Measurements from ENCODE around the gene ACSF2.

Gene ACSF2

DNA sequence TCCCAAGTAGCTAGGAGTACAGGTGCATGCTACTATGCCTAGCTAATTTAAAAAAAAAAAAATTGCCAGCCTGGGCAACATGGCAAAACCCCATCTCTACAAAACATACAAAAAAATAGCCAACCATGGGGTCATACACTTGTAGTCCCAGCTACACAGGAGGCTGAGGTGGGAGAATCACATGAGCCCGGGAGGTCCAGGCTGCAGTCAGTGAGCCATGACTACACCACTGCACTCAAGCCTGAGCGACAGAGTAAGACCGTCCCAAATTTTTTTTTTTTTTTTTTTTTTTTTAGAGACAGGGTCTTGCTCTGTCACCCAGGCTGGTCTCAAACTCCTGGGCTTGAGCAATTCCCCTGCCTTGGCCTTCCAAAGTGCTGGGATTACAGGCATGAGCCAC lies 27.9 kb downstream of the ACSF2 start:
- Histone ChIP-seq H3K4me1 (peaks cover 36 to 68% (median 59%) of the 10 kb centered on the region in 10 experiments), H3K9ac (no peak overlapping the region), H3K4me3 (no peak overlapping the region), H3K36me3 (peaks cover 0 to 19% (median 0%) of the 10 kb centered on the region in 11 experiments; a peak in 2 of 22 replicates), H3K9me3 (replicated peaks in 1 of 11) (no peaks in the 10 kb centered on the region), H3K27me3 (no peaks in the 10 kb centered on the region), H3K27ac (peak overlapping the region in 8 of 11 experiments; percentile 73 to 87 (median 82); a peak in 16 of 22 replicates), H3K4me2 (peak overlapping the region; percentile 10 to 97 (median 88); a peak in 20 of 22 replicates), H4K20me1 (peaks cover 0 to 40% (median 0%) of the 10 kb centered on the region in 11 experiments; a peak in 2 of 22 replicates)
- no peak for TF ChIP-seq Cebpa-rat (IDR thresholded peaks at IDR 0.05)

DNA sequence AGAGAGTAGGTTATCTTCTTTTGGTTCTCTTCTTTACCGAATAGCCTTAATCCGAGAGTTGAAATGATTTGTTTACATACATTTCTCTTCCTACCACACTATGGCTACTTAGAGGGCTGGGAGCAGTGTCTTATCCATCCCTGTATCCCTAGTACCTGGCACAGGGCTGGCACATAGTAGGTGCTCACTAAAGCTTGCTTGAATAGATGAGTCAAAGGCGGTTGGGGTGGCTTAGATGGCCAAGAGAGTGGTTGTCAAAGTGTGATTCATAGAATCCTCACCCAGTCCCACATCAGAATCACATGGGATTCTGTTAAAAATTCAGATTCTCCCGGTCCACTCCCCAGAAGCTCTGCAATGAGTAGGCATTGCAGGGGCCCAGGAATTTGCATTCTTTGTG lies 31.6 kb downstream of the ACSF2 start:
- H4K20me1 ChIP-seq, result peaks cover 0 to 36% (median 0%) of the 10 kb centered on the region in 11 experiments; a peak in 2 of 22 replicates
- no peak overlapping the region for H3K9ac ChIP-seq
- no peak for TF ChIP-seq Cebpa-rat (IDR thresholded peaks at IDR 0.05)
- no peak overlapping the region for H3K27ac ChIP-seq
- H3K4me2 ChIP-seq, result peak overlapping the region in 5 of 11 experiments; percentile 27 to 60 (median 47); a peak in 2 of 22 replicates
- peaks cover 40 to 58% (median 49%) of the 10 kb centered on the region in 10 experiments for H3K4me1 ChIP-seq
- peaks cover 0 to 36% (median 0%) of the 10 kb centered on the region in 11 experiments; a peak in 5 of 22 replicates for H3K36me3 ChIP-seq
- H3K27me3 ChIP-seq, result no peaks in the 10 kb centered on the region
- H3K9me3 ChIP-seq (replicated peaks in 1 of 11), result no peaks in the 10 kb centered on the region
- no peak overlapping the region for H3K4me3 ChIP-seq

DNA sequence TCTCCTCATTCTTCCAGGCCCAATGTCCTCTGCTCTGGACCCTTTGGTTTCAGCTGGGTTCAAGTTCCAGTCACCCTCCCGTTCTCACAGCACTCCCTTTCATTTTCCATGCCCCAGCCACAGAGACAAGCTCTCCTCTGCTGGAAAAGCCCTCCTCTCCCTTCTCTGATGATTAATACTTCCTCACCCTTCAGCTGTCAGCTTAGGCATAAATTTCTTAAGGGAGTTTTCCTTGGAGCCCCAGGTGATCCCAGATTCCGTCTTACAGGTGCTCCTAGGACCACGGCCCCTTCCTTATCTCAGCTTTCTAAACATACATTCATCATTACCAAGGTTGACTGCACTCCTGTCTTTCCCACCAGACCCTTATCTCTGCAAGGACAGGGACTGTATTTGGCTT lies 32.3 kb downstream of the ACSF2 start:
- 0 out of 22 replicates have a peak overlapping the region, but pooled peaks of 2 of the 11 experiments have one; percentile 2 to 9 for H3K27ac ChIP-seq
- no peaks in the 10 kb centered on the region for H3K27me3 ChIP-seq
- H3K36me3 ChIP-seq, result peaks cover 0 to 43% (median 0%) of the 10 kb centered on the region in 11 experiments; a peak in 5 of 22 replicates
- peak overlapping the region; percentile 27 to 76 (median 55); a peak in 18 of 22 replicates for H3K4me2 ChIP-seq
- peaks cover 0 to 36% (median 0%) of the 10 kb centered on the region in 11 experiments; a peak in 2 of 22 replicates for H4K20me1 ChIP-seq
- no peak overlapping the region for H3K9ac ChIP-seq
- no peak for TF ChIP-seq Cebpa-rat (IDR thresholded peaks at IDR 0.05)
- H3K4me3 ChIP-seq, result no peak overlapping the region
- peaks cover 34 to 52% (median 43%) of the 10 kb centered on the region in 10 experiments for H3K4me1 ChIP-seq
- no peaks in the 10 kb centered on the region for H3K9me3 ChIP-seq (replicated peaks in 1 of 11)

DNA sequence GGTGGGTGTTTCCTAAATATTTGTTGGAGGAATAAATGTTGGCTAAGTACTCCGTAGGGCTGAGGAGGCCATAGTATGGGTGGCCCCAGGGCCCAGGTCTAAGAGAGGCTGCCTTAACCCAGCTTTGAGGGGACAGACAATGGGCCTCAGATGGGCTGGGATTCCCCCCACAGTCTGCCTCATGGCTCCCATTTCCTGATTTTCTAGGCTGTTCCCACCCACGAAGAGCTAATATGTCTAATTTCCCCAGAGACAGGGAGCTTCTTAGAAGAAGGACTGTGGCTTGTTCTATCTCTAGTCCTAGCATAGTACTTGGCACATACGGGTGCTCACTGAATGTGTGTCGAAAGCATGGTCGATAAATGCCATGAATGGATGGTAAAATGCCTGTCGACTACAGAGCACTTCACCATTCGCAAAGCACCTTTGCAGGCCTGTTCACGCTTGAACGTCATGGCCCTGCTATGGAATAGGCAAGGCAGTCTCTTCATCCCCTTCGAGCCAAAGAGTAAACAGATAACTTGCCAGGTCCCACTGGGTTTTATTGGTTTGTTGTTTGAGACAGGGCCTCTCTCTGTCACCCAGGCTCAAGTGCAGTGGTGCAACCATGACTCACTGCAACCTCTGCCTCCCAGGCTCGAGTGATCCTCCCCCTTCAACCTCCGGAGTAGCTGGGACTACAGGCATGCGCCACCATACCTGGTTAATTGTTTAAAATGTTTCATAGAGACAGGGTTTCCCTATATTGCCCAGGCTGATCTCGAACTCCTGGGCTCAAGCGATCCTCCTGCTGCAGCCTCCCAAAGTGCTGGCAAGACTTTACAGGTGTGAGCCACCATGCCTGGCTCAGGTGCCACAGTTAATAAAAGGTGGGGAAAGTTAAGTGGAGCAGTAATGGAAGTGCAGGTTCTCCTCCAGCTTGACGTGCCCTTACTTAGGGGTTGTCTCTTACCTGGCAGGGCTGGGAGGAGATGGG lies 33.0 kb downstream of the ACSF2 start:
- TF ChIP-seq Cebpa-rat (IDR thresholded peaks at IDR 0.05), result no peak
- H3K9ac ChIP-seq, result 0 out of 22 replicates have a peak overlapping the region, but pooled peaks of 1 of the 11 experiments have one; percentile 7
- peaks cover 26 to 44% (median 35%) of the 10 kb centered on the region in 10 experiments for H3K4me1 ChIP-seq
- 0 out of 22 replicates have a peak overlapping the region, but pooled peaks of 3 of the 11 experiments have one; percentile 3 to 12 (median 9) for H3K27ac ChIP-seq
- peak overlapping the region; percentile 27 to 76 (median 55); a peak in 21 of 22 replicates for H3K4me2 ChIP-seq
- H3K27me3 ChIP-seq, result no peaks in the 10 kb centered on the region
- H3K36me3 ChIP-seq, result peaks cover 0 to 44% (median 0%) of the 10 kb centered on the region in 11 experiments; a peak in 5 of 22 replicates
- no peaks in the 10 kb centered on the region for H3K9me3 ChIP-seq (replicated peaks in 1 of 11)
- H3K4me3 ChIP-seq, result no peak overlapping the region
- H4K20me1 ChIP-seq, result peaks cover 0 to 30% (median 0%) of the 10 kb centered on the region in 11 experiments; a peak in 2 of 22 replicates

DNA sequence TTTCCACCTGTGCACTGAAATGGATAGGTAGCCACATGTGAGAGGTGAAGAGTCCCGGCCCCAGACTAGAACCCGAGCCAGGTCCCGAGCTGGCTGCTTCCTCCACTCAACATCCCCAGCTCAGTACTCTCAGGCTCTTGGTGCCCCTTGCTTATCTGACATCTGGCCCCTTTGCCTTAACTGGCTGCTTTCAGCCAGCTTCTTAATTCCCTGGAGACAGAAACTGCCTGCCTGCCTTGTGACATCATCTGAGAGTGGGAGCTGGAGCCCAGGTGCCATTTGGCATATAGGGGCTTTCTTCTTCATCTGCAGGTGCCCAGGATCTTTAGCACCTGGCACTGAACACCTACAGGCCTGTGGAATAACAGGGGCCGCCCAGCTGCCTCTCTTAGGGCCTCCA lies 33.7 kb downstream of the ACSF2 start:
- Histone ChIP-seq H3K9ac (peak overlapping the region in 1 of 11 experiments; percentile 47; a peak in 2 of 22 replicates), H3K4me1 (peaks cover 23 to 37% (median 31%) of the 10 kb centered on the region in 10 experiments), H3K36me3 (peaks cover 0 to 44% (median 0%) of the 10 kb centered on the region in 11 experiments; a peak in 4 of 22 replicates), H4K20me1 (peaks cover 0 to 24% (median 0%) of the 10 kb centered on the region in 11 experiments; a peak in 2 of 22 replicates), H3K4me3 (no peak overlapping the region), H3K27me3 (no peaks in the 10 kb centered on the region), H3K9me3 (replicated peaks in 1 of 11) (no peaks in the 10 kb centered on the region), H3K4me2 (peak overlapping the region in 9 of 11 experiments; percentile 39 to 76 (median 55); a peak in 15 of 22 replicates), H3K27ac (0 out of 22 replicates have a peak overlapping the region, but pooled peaks of 2 of the 11 experiments have one; percentile 4 to 13)
- no peak for TF ChIP-seq Cebpa-rat (IDR thresholded peaks at IDR 0.05)

DNA sequence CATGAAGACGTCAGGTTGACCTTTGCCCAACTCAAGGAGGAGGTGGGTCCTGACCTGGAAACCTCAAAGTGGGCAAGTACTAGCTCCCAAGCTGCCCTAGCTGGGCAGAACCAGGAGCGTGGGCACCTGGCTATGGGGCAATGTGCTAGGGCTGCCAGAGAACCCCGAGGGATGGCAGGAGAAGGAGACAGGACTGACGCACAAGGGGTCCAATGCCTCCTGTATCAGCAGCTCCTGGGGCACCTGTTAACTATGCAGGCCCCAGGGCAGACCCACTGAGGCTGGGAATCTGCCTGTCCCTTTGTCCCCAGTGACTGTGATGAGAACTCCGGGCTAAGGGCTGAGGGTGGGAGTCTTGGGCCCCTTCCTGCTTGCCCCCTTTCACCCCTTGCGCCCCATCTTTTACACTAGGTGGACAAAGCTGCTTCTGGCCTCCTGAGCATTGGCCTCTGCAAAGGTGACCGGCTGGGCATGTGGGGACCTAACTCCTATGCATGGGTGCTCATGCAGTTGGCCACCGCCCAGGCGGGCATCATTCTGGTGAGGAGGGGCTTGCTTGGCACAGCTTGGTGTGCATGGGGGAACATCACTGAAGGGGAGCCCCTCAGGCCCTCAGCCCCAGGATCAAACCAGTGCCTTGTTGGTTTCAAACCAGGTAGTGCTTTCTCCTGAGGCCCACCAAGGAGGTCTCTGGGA lies 35.0 kb downstream of the ACSF2 start:
- TF ChIP-seq Cebpa-rat (IDR thresholded peaks at IDR 0.05), result no peak

DNA sequence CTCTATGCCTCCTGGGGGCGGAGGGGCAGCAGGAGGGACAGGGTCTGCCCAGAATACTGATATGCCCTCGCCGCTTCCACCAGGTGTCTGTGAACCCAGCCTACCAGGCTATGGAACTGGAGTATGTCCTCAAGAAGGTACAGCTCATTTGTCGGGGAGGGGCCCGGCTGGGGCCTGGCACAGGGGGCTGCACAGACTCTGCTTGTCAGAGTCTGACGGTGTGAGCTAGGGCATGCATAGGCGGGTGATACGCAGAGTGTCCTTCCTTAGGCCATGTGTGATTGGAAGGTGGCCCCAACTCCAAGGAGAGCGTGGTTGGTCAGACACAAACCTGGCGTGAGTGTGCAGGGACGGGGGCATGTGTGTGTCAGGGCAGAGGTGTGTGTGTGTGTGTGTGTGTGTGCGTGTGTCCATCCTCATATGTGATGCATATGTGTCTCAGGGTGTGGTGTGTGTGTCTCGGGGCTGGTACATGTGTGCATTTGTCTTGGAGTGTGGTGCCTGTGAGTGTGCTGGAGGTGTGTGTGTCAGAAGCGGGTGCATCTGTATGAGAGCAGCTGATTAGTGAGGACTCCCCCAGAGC lies 35.6 kb downstream of the ACSF2 start:
- Histone ChIP-seq H3K36me3 (peaks cover 0 to 37% (median 0%) of the 10 kb centered on the region in 11 experiments; a peak in 4 of 22 replicates), H3K4me3 (no peak overlapping the region), H3K9me3 (replicated peaks in 1 of 11) (no peaks in the 10 kb centered on the region), H3K4me2 (no peak overlapping the region), H3K27ac (no peak overlapping the region), H4K20me1 (peaks cover 0 to 14% (median 0%) of the 10 kb centered on the region in 11 experiments; a peak in 2 of 22 replicates), H3K4me1 (peaks cover 18 to 31% (median 26%) of the 10 kb centered on the region in 10 experiments), H3K27me3 (peaks cover 0 to under 1% (median 0%) of the 10 kb centered on the region in 11 experiments; a peak in 2 of 22 replicates), H3K9ac (no peak overlapping the region)
- TF ChIP-seq Cebpa-rat (IDR thresholded peaks at IDR 0.05), result no peak

More for the DNA sequence above, 35.0 kb downstream of the ACSF2 start:
- peak overlapping the region in 1 of 11 experiments; percentile 4; a peak in 1 of 22 replicates for H3K27ac ChIP-seq
- peaks cover 18 to 26% (median 24%) of the 10 kb centered on the region in 10 experiments for H3K4me1 ChIP-seq
- H3K9ac ChIP-seq, result no peak overlapping the region
- H3K36me3 ChIP-seq, result peaks cover 0 to 43% (median 0%) of the 10 kb centered on the region in 11 experiments; a peak in 4 of 22 replicates
- H3K27me3 ChIP-seq, result no peaks in the 10 kb centered on the region
- H4K20me1 ChIP-seq, result peaks cover 0 to 14% (median 0%) of the 10 kb centered on the region in 11 experiments; a peak in 2 of 22 replicates
- no peaks in the 10 kb centered on the region for H3K9me3 ChIP-seq (replicated peaks in 1 of 11)
- no peak overlapping the region for H3K4me3 ChIP-seq
- no peak overlapping the region for H3K4me2 ChIP-seq

DNA sequence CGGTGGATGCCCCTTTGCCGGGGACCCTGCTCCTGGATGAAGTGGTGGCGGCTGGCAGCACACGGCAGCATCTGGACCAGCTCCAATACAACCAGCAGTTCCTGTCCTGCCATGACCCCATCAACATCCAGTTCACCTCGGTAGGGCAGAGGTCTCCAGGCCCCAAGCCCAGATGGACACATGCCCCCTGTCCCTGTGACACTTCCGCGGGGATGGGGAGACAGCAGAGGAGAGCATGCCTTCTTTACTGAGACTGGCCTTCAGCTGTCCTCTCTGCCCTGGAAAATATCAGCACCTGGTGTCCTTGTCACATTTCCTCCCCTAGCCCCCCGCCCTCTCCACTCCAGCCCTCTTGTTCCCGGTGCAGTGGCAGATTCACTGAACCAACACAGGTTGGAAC lies 36.4 kb downstream of the ACSF2 start:
- H3K4me2 ChIP-seq, result no peak overlapping the region
- H3K9ac ChIP-seq, result no peak overlapping the region
- peaks cover 0 to 14% (median 0%) of the 10 kb centered on the region in 11 experiments; a peak in 2 of 22 replicates for H4K20me1 ChIP-seq
- no peak overlapping the region for H3K4me3 ChIP-seq
- peaks cover 0 to 8% (median 2%) of the 10 kb centered on the region in 11 experiments; a peak in 13 of 22 replicates for H3K27me3 ChIP-seq
- no peak overlapping the region for H3K27ac ChIP-seq
- H3K9me3 ChIP-seq (replicated peaks in 1 of 11), result no peaks in the 10 kb centered on the region
- H3K36me3 ChIP-seq, result peaks cover 0 to 30% (median 0%) of the 10 kb centered on the region in 11 experiments; a peak in 4 of 22 replicates
- peaks cover 18 to 33% (median 26%) of the 10 kb centered on the region in 10 experiments for H3K4me1 ChIP-seq
- TF ChIP-seq Cebpa-rat (IDR thresholded peaks at IDR 0.05), result no peak
